22Rv1 (cell line): Measurements from ENCODE around the gene PER2.
"Not testable (repeated sequence)": the region's sequence is repeated elsewhere in the genome, so short reads cannot be mapped to it uniquely, and the experiment has no call there.

ENCODE experiments used
- H3K27ac ChIP-seq: fragments of 450-650 bp; 2 replicates; pipeline ENCODE4 v1.5.1; 2017
- ZFX ChIP-seq: fragments of 450-650 bp; IDR thresholded peaks from 2 replicates; pipeline ENCODE4 v1.6.1; 2017; ENCODE audit warnings: antibody characterized with exemption, borderline replicate concordance
- TF ChIP-seq, protein P1 (sequence below): fragments of 450-650 bp; IDR thresholded peaks from 2 replicates; pipeline ENCODE4 v1.5.1; 2017; ENCODE audit warnings: mild to moderate bottlenecking

The PER2 gene

DNA sequence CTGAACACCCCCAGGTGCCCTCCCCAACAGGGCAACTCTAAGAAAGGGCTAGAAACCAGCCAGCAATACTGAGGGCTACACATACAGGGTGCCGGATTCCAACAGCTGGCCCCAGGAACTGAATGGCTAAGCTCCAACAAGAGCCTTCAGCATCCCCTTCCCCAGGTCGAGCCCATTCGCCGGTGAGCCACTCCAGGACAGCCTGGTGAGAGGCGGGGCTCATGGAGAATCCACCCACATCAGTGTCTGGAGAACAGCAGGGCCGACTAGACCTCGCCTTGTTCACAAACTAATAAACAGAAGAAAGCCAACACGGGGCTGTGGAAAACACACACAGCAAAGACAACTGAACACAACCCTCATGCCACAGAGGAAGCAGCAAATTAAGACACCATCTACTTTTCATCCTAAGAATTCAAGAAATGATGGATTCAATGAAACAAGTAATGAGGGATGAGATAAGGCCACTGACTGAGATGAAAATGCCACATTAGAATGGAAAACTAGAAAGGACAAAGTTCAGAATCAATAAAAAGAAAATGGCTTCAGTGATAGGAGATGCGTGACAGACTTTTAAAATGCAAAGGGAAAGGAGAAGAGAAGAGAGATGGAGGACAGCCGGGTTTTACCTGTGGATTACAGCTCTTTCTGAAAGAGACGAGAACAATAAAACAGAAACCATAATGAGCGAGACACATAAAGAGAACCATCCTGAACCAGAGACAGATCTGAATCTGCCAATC, 8.2 kb downstream of the PER2 start:
- TF ChIP-seq ZFX: no peak
- TF ChIP-seq, protein P1, sequence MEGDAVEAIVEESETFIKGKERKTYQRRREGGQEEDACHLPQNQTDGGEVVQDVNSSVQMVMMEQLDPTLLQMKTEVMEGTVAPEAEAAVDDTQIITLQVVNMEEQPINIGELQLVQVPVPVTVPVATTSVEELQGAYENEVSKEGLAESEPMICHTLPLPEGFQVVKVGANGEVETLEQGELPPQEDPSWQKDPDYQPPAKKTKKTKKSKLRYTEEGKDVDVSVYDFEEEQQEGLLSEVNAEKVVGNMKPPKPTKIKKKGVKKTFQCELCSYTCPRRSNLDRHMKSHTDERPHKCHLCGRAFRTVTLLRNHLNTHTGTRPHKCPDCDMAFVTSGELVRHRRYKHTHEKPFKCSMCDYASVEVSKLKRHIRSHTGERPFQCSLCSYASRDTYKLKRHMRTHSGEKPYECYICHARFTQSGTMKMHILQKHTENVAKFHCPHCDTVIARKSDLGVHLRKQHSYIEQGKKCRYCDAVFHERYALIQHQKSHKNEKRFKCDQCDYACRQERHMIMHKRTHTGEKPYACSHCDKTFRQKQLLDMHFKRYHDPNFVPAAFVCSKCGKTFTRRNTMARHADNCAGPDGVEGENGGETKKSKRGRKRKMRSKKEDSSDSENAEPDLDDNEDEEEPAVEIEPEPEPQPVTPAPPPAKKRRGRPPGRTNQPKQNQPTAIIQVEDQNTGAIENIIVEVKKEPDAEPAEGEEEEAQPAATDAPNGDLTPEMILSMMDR: no peak

DNA sequence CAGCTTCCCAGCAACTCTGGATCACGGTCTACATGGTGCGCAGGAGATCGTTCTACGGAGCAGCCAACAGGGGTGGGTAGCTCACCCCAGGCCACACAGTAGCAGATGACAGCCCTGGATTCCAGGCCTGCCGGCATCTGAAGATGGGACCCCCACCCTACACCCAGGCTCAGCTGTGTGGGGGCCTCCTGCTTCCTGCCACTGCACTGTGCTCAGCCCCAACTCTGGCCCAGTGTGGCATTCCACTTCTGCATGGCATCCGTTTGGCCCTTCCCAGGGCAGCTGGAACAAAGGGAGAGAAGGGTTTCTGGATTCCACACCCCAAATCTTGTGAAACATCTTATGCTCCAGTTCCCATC, 9.1 kb downstream of the PER2 start:
- TF ChIP-seq, protein P1: no peak
- no peak for TF ChIP-seq ZFX
- H3K27ac ChIP-seq: no peak overlapping the region

More for the DNA sequence above, 8.2 kb downstream of the PER2 start:
- H3K27ac ChIP-seq: peak overlapping the region; percentile 58

DNA sequence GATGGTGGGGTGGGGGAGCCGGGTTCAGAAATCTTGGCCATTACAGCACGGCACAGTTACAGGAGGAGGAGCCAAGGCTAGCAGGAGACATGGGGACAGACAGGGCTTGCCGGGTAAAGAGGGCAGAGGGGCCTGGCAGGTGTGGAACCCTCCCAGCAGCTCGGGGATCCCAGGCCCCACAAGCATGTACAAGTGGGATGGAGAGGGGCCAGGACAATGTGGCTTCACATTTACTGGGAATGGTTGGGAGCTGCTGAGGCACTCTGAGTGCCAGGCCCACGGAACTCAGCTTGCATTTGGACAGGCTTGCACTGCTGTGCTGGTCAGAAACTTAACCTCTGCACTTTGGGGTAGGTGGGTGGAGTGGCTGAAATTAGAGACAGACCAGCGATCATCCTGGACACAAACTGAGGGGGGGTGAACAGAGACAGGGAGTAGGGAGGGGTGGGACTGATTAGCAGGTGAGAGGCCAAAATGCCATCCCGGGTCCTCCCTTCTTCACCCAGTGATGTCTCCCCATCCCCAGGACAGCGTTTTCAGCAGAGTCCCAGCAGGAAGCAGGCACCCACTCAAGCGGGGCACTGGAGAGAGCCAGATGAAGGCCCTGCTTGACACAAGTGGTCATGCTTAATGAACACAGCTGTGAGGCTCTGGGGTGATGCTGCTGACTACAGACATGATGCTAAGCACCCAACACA, 9.6 kb downstream of the PER2 start:
- H3K27ac ChIP-seq: no peak overlapping the region

DNA sequence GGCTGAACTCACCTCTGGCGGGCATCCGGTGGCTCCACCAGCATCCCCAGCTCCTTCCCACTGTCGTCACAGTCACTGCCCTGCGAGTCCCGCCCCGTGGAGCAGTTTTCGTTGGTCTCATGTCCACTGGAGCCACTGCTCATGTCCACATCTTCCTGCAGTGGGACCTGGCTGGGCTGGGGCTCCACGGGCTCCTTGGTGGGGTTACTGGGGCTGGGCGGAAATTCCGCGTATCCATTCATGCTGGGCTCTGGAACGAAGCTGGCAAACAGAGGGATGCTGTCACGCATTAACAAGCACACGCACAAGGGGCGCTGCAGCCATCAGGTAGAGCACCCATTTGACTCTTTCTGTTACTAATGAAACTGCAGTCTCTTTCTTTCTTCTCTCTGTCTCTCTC, 10.7 kb downstream of the PER2 start:
- H3K27ac ChIP-seq: no peak overlapping the region
- no peak for TF ChIP-seq ZFX
- TF ChIP-seq, protein P1: peak; percentile 27; the same call in 1 of the 2 replicates

More for the DNA sequence above, 9.6 kb downstream of the PER2 start:
- no peak for TF ChIP-seq ZFX
- TF ChIP-seq, protein P1: no peak

DNA sequence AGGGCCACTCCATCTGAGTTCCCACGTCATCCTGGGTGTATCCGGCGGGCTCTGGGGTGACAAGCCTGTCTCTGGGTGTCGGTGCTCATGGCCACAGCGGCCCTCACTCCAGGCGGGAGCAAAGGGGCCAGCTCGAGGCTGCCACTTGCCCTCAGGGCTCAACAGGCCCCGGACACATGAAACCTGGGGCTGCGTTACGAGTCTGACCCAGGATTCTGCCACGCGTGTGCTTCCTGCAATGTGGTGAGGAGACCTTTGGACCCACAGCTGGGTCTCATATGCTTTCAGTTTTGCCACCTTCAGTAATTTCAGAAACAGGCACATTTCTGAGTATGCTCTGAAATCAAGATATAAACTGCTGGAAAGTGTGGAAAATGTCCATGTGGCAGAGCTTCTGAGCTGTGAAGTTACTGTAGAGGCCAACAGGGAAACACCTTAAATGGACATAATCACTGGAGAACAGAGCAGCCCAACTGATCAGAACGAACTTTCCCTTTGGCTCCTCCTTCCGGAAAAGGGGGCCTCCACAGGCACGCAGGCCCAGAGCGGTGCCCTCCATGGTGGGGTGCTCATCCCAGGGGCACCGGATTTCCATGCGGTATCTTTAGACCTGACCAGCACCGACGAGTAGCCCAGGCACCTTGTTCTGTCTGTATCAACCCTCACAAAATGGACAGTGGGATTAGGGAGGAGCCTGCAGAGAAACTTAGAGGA, 14.1 kb downstream of the PER2 start:
- H3K27ac ChIP-seq: 0 out of 2 replicates have a peak overlapping the region, but pooled peaks have one; percentile 7
- TF ChIP-seq ZFX: no peak

DNA sequence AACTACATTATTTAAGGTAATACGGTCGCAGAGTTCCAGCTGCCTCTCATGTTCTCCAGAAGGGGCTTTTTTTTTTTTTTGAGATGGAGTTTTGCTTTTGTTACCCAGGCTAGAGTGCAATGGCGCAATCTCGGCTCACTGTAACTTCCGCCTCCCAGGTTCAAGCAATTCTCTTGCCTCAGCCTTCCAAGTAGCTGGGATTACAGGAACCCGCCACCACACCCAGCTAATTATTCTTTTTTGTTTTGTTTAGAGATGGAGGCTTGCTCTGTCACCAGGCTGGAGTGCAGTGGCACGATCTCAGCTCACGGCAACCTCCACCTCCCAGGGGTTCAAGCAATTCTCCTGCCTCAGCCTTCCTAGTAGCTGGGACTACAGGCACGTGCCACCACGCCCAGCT, 15.0 kb downstream of the PER2 start:
- not testable (repeated sequence) for H3K27ac ChIP-seq

DNA sequence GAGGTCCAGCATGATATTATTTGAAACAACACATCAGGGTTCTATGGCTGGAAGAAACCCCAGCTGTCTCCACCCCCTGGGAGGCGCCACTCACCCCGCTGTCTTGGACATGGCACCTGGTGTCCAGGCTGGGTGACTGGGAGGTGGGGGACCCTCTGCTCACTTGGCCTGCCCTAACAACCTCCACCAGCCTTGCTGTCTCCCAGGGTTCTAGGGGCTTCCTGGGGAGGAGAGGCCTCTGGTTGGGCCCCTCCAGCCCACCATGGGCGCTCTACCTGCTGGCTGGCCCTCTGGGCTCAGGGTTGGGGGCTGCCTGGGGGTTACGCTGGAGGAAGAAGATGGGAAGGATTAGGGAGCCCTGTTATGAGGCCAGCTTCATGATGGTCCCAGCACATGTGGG, 16.3 kb downstream of the PER2 start:
- no peak overlapping the region for H3K27ac ChIP-seq
- TF ChIP-seq ZFX: no peak
- TF ChIP-seq, protein P1: no peak

DNA sequence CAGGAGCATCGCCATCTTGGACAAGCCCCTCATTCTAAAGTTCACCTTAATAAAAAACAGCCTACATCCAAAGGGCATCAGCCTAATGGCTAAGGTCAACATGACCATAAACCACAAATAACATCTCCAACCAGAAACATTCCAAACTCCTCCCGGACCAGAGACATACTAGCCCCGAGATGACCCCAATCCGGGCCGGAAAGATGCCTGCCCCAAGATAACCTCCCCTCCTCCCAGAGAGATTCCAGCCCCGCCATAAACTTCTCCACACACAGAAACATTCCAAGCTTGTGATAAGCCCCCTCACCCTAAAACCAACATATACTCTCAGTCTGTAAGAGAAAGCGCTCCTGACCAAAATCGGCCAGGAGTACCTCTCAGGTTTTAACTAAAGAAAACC, 16.7 kb downstream of the PER2 start:
- not testable (repeated sequence) for H3K27ac ChIP-seq
